ENCODE data around the gene TMEM150B. TPM values are rescaled to one million over a fixed set of nuclear protein-coding genes. Genes with fewer than 3 reads are reported as not detected.

Gene TMEM150B
- polyA plus RNA-seq, 3 donors, result 10.1 to 65.6 (median 11.2) TPM

DNA sequence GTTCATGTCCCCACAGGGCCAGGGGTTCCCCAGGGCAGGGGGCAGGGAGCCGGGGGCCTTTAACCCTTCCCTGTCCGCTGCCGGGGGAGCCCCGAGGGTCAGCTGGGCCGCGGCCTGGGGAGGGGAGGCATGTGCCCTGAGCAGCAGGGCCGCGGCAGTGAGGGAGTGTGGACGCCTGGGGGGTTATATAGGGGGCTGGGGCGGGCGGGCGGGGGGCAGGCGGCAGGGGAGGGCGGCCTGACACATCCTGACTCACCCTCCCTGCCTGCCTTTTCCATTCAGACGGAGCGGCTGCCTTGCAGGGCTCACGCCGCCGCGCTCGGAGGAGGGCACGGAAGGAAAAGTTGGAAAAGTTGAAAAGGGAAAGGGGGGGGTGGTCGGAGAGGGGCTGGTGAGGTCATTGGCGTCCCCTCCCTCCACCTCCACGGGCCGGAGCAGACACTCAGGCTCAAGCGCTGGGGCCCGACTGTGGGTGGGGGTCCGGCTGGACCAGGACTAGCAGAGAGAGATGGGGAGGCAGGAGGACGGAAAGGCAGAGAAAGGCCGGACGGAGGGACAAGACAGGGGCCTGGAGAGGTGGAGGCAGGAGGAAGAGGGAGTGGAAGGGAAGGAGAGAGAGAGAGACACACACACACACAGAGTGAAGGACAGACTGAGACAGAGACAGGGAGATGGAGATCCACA is 45.3 kb upstream of the TMEM150B start, which contains the start of gene IL11:
Gene IL11 (minus strand): TSS at position 159 of the 684 bp plus-strand sequence. CDS start 153 bp downstream, at position 6.
- Histone ChIP-seq H3K4me2 (replicated peaks; ENCODE audit: extremely low read depth, low read length, poor library complexity, severe bottlenecking) (peak within 1 kb of the TSS; percentile 26), H3K9me3 (replicated peaks in 1 of 2; ENCODE audit: control insufficient read depth in 1 of 2, insufficient read depth in 1 of 2, low read length in 2 of 2) (peaks cover 2 to 8% of the 10 kb centered on the region in 2 donors), H3K36me3 (replicated peaks in 1 of 2; ENCODE audit: control insufficient read depth in 1 of 2, insufficient read depth in 2 of 2, low read length in 2 of 2) (no peaks in the 10 kb centered on the region), H3K4me3 (replicated peaks in 1 of 3; ENCODE audit: low read depth in 2 of 3, low read length in 3 of 3) (no peak within 1 kb of the TSS), H3K27me3 (ENCODE audit: control insufficient read depth in 2 of 2, insufficient read depth in 2 of 2, low read length in 2 of 2) (peaks cover 32 to 74% of the 10 kb centered on the region in 2 donors), H2AFZ (ENCODE audit: insufficient read depth, low read depth, low read length, poor library complexity, severe bottlenecking) (no peak within 1 kb of the TSS), H3K27ac (ENCODE audit: low read depth in 1 of 2, low read length in 2 of 2) (no peak within 1 kb of the TSS), H3K9ac (ENCODE audit: insufficient read depth, low read length, poor library complexity, severe bottlenecking) (no peak within 1 kb of the TSS), H3K79me2 (ENCODE audit: insufficient read depth, low read length) (no peaks in the 10 kb centered on the region), H3K4me1 (ENCODE audit: control insufficient read depth in 1 of 2, insufficient read depth in 2 of 2, low read length in 2 of 2) (peaks cover 4 to 6% of the 10 kb centered on the region in 2 donors), H4K20me1 (ENCODE audit: insufficient read depth, low read length) (no peaks in the 10 kb centered on the region)
- intact Hi-C loops (cut with micrococcal nuclease), result no loop called here
- no peak for DNase-seq
- H3K9me3 Mint-ChIP-seq, result peaks cover 0 to 24% (median 6%) of the 10 kb centered on the region in 7 donors
- no peak within 1 kb of the TSS for H3K27ac Mint-ChIP-seq
- peaks cover 53 to 83% (median 74%) of the 10 kb centered on the region in 3 donors for H3K27me3 Mint-ChIP-seq (ENCODE audit: low read depth in 3 of 3)
- no CpG with 5 or more reads among the region's 32 CpGs for WGBS (ENCODE audit: insufficient coverage)
- H3K36me3 Mint-ChIP-seq, result peaks cover 0 to 4% of the 10 kb centered on the region in 2 donors
- TF ChIP-seq, protein P1, sequence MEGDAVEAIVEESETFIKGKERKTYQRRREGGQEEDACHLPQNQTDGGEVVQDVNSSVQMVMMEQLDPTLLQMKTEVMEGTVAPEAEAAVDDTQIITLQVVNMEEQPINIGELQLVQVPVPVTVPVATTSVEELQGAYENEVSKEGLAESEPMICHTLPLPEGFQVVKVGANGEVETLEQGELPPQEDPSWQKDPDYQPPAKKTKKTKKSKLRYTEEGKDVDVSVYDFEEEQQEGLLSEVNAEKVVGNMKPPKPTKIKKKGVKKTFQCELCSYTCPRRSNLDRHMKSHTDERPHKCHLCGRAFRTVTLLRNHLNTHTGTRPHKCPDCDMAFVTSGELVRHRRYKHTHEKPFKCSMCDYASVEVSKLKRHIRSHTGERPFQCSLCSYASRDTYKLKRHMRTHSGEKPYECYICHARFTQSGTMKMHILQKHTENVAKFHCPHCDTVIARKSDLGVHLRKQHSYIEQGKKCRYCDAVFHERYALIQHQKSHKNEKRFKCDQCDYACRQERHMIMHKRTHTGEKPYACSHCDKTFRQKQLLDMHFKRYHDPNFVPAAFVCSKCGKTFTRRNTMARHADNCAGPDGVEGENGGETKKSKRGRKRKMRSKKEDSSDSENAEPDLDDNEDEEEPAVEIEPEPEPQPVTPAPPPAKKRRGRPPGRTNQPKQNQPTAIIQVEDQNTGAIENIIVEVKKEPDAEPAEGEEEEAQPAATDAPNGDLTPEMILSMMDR (IDR thresholded peaks at IDR 0.05), result no peak
- H3K4me1 Mint-ChIP-seq, result peaks cover 5% of the 10 kb centered on the region
- H3K4me3 Mint-ChIP-seq, result peak within 1 kb of the TSS in 1 of 2 donors; percentile 80

DNA sequence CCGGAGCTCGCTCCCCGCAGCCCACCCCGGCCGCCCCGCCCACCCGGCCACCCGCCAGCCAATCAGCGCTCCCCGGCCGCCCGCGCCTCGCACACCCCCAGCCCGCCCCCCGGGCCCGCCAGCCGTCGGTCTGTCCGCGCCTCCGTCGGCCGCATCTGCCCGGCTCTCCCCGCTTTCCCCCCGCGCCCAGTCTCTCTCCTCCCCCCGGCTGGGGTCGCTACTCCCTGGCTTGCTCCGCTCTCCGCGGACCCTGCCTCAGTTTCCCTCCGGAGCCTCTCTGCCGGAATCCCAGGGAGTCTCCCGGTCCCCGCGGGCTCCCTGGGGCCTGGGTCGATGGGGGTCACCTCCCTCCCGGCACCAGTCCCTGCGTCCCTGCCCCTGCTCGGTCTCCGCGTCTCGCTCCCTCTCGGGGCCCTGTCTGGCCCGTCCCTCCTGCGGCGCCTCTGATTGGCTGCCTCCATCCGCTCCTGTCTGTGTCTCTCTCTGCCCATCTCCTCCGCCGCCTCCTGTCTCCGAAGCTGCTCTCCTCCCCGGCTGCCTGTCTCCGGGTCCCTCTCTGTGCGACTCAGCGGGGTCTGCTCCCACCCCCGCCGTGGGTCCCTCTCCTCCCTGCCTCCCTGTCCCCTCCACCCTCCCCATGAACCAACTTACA is 44.6 kb upstream of the TMEM150B start:
- TF ChIP-seq, protein P1 (IDR thresholded peaks at IDR 0.05), result no peak
- H3K9me3 ChIP-seq (replicated peaks in 1 of 2; ENCODE audit: control insufficient read depth in 1 of 2, insufficient read depth in 1 of 2, low read length in 2 of 2), result peaks cover 2 to 8% of the 10 kb centered on the region in 2 donors
- H3K27me3 ChIP-seq (ENCODE audit: control insufficient read depth in 2 of 2, insufficient read depth in 2 of 2, low read length in 2 of 2), result peaks cover 32 to 68% of the 10 kb centered on the region in 2 donors
- DNase-seq, result no peak
- peaks cover 5% of the 10 kb centered on the region for H3K4me1 Mint-ChIP-seq
- WGBS (ENCODE audit: insufficient coverage), result 1% methylated on average over 35 of the region's 59 CpGs
- H4K20me1 ChIP-seq (ENCODE audit: insufficient read depth, low read length), result no peaks in the 10 kb centered on the region
- peaks cover 0 to 4% of the 10 kb centered on the region in 2 donors for H3K36me3 Mint-ChIP-seq
- intact Hi-C loops (cut with micrococcal nuclease), result no loop called here
- peaks cover 4 to 6% of the 10 kb centered on the region in 2 donors for H3K4me1 ChIP-seq (ENCODE audit: control insufficient read depth in 1 of 2, insufficient read depth in 2 of 2, low read length in 2 of 2)
- no peaks in the 10 kb centered on the region for H3K36me3 ChIP-seq (replicated peaks in 1 of 2; ENCODE audit: control insufficient read depth in 1 of 2, insufficient read depth in 2 of 2, low read length in 2 of 2)
- H3K27ac Mint-ChIP-seq, result no peak overlapping the region
- peaks cover 0 to 24% (median 6%) of the 10 kb centered on the region in 7 donors for H3K9me3 Mint-ChIP-seq
- H3K27me3 Mint-ChIP-seq (ENCODE audit: low read depth in 3 of 3), result peaks cover 52 to 79% (median 71%) of the 10 kb centered on the region in 3 donors
- H3K27ac ChIP-seq (ENCODE audit: low read depth in 1 of 2, low read length in 2 of 2), result no peak overlapping the region
- peak overlapping the region in 1 of 2 donors; percentile 80 for H3K4me3 Mint-ChIP-seq
- no peak overlapping the region for H3K9ac ChIP-seq (ENCODE audit: insufficient read depth, low read length, poor library complexity, severe bottlenecking)
- no peak overlapping the region for H3K4me3 ChIP-seq (replicated peaks in 1 of 3; ENCODE audit: low read depth in 2 of 3, low read length in 3 of 3)
- no peaks in the 10 kb centered on the region for H3K79me2 ChIP-seq (ENCODE audit: insufficient read depth, low read length)
- no peak overlapping the region for H2AFZ ChIP-seq (ENCODE audit: insufficient read depth, low read depth, low read length, poor library complexity, severe bottlenecking)
- H3K4me2 ChIP-seq (replicated peaks; ENCODE audit: extremely low read depth, low read length, poor library complexity, severe bottlenecking), result peak overlapping the region; percentile 26

Measured in CD14-positive monocyte (primary cell).